Erythroblast (primary cell): ENCODE results near the gene CCDC63.

Experiments used
- GATA1 ChIP-seq: IDR thresholded peaks from 2 replicates; pipeline ENCODE4 v1.6.1; 2011; ENCODE audit warnings: low read depth, mild to moderate bottlenecking, control low read depth, low read length, moderate library complexity
- POLR2A ChIP-seq: IDR thresholded peaks from 2 replicates; pipeline ENCODE4 v1.6.1; 2011; ENCODE audit warnings: mild to moderate bottlenecking, low read length

DNA sequence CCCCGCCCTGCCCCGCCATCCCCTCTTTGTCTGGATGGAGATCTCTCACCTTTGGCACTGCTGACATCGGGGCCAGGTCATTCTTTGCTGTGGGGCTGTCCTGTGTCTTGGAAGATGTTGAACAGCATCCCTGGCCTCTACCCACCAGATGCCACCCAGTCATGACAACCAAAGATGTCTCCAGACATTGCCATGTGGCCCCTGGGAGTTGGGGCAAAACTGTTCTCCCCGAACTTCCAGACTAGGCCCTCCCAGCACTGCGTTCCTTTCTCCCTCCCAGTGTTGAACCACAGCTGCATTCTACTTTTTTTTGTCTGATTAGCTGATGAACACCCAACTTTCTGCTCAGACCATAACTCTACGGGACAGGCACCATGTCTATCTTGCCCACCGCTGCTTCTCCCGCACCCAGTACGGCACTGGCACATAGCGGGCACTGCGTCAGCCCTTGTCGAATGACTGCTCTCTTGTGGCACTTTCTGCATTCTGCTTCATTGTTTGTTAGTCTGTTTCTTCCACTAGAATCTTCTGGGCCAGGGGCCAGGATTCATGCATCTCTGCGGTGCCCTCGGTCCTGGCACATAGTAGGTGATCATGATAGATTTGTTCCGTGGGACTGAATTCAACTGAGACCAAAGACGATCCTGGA, 86.7 kb downstream of the CCDC63 start:
- TF ChIP-seq POLR2A (no peak), GATA1 (no peak)
